MV-4-11 (cell line): Measurements from ENCODE around the gene FCRLB.
"Not testable (repeated sequence)": the region's sequence is repeated elsewhere in the genome, so short reads cannot be mapped to it uniquely, and the experiment has no call there.

ENCODE experiments used
- DNase-seq: peaks from one replicate; lab custom pipeline; 2025; lab: John Stamatoyannopoulos, UW

Gene FCRLB

DNA sequence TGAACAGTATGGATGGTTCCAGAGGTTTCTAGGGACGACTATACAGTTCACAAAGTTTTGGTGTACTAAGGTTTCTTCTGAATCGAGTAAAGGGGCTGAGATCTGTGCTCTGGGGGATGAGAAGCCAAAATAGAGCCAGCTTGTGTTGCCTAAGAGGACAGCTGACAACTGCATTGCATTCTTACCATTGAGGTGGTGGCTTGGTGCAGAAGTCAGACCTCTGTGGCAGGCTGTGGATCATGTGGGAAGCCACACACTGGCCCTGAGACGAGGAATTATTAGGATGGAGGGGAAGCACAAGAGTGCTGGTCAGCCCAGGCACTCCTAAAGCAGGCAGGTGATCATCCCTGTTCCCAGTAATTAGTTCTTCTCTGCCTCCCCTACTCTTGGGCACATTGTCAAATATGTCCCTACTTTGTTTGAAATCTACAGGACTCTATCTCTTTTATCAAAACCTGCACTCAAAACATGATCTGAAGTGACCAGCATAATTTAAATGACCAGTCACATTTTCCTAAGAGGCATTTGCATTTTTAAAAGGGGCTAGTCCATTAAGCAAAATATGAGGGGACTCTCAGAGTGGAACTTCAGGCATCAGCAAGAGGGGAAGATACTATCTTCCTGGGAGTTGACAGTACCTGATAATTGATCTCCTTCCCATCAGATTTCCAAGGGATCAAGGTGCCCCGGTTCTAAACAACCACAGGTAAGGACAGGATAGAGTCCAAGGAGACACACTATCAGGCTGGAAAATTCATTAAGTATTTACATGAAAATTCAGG, at the start of gene FCRLB:
FCRLB (plus strand) TSS at position 589 of the 782 bp plus-strand sequence. CDS start 1,129 bp downstream, outside the sequence.
- DNase-seq: peak; percentile 33

DNA sequence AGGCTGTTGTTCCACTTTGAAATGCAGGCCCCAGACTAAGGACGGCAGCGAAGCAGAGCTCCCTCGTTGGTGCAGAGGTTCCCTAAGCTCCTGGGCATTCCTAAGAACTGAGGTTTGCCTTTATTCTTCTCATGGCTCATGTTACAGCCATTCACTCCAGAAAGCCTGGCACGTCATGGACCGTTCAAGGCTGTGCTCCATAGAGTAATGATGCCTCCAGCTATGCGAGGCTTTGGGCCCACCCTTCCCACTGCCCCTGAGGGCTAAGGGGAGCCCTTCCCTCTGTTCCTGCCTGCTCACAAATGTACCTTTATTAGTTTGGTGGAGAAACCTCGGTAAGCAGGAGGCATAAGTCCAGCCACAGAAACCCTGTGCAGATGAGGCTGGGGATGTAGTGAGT, 47.9 kb upstream of the FCRLB start:
- DNase-seq: not testable (repeated sequence)

DNA sequence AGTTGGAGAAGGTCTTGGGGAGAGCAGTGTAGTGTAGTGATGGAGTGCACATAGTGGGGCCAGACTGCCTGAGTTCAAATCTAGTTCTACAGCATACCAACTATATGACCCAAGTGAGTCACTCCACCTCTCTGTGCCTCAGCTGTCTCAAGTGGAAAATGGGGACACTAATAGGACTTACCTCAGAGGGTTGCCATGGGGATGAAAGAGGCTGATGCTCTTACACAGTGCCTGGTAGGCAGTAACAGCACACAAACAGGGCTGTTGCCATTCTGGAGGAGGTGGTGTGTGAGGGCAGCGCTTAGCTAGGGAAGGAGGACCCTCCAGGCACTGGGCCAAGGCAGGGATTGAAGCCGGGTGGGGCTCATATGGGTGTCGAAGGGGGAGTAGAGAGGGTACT, 46.9 kb upstream of the FCRLB start:
- not testable (repeated sequence) for DNase-seq

- not testable (repeated sequence) for DNase-seq
These were observed 46.4 kb upstream of the FCRLB start for GRCh38 chr1:161674908-161675307.

DNA sequence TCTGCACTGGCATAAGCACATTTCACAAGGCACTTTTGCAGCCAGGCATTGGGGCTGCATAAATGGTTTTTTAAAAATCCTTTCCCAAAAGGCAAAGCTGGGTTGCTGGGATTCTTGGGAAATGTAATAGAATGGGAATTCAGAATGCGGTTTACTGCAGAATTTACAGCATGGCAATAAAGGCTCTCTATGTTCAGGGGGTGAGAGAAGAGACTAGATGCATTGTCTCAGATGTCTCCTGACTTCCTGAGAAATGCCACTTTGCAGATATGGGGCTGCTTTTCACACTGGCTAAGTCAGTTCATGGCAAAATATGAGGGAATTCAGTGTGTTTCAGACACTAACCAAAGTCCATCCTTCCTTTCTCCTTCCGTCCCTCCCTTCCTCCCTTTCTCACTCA, 44.9 kb upstream of the FCRLB start:
- DNase-seq: no peak

DNA sequence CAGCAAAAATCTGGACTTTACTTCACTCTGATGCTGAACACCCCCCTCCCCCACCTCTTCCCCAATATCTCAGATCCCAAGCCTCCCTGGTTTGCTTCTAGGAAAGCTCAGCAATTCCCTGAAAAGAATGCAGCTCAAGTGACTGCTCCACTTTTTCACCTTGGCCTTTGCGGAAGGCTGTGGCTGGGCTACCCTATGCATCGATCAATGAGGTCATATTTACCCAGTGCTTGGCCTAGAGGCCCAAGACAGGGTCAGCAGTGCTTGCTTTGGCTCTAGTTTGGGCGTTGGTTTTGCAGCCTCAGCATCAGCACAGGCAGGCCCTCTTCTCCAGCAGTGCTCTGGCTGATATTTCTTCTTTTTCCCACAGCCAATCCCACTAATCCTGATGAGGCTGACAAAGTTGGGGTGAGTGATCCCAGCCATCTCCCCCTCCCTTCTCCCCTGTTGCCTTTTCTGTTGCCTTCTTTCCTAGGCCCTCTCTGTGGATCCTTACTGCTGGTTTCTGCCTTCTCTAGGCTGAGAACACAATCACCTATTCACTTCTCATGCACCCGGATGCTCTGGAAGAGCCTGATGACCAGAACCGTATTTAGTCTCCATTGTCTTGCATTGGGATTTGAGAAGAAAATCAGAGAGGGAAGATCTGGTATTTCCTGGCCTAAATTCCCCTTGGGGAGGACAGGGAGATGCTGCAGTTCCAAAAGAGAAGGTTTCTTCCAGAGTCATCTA, 44.2 kb upstream of the FCRLB start:
- DNase-seq: no peak

DNA sequence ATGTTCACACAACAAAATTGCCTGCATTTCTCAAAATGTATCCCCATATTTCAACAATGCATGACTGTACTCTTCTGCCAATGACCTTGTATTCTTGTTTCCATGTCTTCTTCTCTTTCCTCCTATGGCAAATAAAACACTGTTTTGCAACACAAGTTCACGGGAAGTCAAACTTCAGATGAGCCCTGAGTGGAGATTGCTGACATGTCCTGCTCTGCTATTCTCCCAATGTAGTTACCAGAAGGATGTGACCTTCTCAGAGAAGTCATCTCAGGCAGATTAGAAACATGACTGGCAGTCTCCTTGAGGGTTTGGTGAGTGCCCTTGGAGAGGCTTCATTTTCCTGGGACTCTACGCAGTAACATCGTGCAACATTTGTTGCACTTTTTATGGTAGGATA, 42.8 kb upstream of the FCRLB start:
- no peak for DNase-seq

GRCh38 chr1:161681879-161682278, 39.5 kb upstream of the FCRLB start:
- no peak for DNase-seq

- DNase-seq: no peak
These were observed 32.4 kb upstream of the FCRLB start for GRCh38 chr1:161688946-161689345.

DNA sequence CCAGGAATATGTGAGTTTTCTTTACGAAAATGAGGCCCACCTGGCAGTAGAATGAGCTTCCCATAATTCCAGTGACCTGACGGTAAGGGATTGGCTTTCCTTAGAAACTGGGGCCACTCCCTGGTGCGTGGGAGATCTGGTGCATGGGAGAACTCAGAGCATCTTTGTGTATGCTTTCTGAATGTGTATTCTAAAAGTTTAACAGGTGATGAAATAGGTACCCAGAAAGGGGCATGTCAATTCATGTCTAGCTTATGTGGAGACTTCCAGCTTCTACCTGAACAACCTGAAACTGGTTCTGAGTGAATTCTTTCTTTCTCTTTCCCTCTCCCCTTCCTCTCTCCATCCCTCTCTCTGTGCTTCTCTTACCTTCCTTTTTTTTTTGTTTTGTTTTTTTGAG, 29.5 kb upstream of the FCRLB start:
- DNase-seq: no peak

GRCh38 chr1:161693020-161693712, 28.2 kb upstream of the FCRLB start:
- DNase-seq: not testable (repeated sequence)

DNA sequence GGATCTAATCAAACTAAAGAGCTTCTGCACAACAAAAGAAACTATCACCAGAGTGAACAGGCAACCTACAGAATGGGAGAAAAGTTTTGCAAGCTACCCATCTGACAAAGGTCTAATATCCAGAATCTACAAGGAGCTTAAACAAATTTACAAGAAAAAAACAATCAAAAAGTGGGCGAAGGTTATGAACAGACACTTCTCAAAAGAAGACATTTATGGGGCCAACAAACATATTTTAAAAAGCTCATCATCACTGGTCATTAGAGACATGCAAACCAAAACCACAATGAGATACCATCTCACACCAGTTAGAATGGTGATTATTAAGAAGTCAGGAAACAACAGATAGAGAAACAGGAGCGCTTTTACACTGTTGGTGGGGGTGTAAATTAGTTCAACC, 23.0 kb upstream of the FCRLB start:
- not testable (repeated sequence) for DNase-seq

DNA sequence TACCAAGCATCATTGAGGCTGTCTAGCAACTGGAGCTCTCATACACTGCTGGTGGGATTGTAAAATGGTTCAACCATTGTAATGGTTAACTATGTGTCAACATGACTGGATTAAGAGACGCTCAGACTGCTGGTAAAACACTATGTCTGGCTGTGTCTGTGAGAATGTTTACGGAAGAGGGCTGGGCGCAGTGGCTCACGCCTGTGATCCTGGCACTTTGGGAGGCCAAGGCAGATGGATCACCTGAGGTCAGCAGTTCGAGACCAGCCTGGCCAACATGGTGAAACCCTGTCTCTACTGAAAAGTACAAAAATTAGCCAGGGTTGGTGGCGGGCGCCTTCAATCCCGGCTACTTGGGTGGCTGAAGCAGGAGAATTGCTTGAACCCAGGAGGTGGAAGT, 19.1 kb upstream of the FCRLB start:
- DNase-seq: no peak

DNA sequence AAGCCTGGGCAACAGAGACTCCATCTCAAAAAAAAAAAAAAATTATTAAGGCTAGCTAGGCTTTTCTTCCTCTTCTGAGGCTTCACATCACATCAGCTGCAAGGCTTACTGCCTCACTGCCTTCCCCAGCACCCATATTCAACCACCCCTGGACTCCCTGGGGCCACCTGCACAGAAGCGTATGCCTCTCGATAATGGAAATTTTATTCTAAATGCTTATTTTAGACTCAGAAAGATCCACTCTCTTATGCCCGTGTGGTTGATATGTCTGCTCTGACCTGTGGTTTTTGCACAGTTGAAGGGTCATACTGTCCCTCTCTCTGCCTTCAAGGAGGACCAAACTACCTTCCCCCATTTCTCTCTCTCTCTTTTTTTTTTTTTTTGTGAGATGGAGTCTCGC, 15.8 kb upstream of the FCRLB start:
- no peak for DNase-seq

DNA sequence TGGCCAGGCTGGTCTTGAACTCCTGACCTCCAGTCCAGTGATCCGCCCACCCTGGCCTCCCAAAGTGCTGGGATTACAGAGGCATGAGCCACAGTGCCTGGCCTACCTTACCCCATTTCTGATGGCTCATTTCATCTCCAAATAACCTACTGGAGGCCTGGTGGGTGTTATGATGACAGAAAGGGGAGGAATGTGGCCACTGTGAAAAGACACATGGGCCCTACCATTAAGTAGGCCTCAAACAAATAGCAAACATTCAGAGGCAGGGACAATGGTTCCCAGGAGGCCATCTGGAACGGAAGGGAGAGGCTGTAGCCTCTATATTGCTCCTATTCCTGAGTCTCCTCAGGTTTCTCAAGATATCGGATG, 15.2 kb upstream of the FCRLB start:
- DNase-seq: no peak

DNA sequence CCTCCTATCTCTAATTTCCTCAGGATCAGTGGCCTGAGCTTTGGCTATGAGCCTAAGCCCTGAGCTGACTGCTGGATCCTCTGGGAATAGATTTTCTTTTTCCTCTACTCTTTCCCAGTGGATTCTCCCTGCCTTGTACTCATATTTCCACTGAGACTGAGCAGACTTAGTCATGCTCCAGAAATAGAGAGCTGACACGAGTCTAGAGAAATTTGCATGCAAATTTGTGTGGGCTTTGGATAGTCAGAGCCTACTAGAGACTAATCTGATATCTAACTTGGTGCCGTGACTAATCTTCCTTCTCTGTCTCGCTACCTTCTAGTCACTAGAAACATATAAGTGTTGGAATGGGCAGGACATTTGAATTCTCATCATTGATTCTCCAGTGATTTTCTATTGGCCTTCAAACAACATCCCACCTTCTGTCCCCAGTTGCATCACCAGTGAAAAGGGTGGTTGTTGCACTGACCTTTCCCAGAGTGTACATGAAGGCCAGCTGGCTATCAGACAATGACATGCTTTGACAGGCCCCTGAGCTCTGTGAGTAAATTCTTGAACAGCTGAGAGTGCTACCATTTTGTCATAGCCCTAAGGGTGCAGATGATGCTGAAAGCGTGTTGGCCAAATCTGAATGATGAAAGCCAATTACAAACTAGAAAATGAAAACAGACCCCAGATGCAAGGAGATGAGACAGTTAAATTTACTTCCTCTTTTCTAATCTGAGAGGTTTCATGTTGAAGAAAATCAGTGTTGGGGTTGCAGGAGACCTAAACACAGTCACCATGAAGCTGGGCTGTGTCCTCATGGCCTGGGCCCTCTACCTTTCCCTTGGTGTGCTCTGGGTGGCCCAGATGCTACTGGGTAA, 14.6 kb upstream of the FCRLB start, which contains the start of gene FCRLA:
FCRLA (plus strand) TSS at position 748 of the 866 bp plus-strand sequence; CDS start at position 784, 36 bp downstream.
- DNase-seq: peak; percentile 83

DNA sequence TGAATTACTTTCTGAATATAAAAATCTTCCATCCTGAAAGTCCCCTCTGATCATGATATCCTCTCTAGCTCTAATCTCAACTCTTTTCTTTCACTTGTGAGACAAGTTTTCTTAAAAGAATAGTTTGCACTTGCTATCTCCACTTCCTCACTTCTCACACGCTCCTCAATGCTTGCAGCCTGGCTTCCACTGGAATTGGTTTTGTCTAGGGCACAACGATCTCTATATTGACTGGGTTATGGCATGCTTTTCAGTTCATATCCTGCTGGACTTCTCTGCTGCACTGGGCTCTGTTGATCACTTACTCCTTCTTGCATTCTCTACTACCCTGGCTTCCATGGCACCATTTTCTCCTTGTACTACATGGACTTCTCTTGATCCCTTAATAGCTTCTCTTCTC, 13.8 kb upstream of the FCRLB start:
- DNase-seq: no peak

GRCh38 chr1:161709373-161709772, 12.0 kb upstream of the FCRLB start:
- no peak for DNase-seq

GRCh38 chr1:161710560-161710959, 10.8 kb upstream of the FCRLB start:
- no peak for DNase-seq

DNA sequence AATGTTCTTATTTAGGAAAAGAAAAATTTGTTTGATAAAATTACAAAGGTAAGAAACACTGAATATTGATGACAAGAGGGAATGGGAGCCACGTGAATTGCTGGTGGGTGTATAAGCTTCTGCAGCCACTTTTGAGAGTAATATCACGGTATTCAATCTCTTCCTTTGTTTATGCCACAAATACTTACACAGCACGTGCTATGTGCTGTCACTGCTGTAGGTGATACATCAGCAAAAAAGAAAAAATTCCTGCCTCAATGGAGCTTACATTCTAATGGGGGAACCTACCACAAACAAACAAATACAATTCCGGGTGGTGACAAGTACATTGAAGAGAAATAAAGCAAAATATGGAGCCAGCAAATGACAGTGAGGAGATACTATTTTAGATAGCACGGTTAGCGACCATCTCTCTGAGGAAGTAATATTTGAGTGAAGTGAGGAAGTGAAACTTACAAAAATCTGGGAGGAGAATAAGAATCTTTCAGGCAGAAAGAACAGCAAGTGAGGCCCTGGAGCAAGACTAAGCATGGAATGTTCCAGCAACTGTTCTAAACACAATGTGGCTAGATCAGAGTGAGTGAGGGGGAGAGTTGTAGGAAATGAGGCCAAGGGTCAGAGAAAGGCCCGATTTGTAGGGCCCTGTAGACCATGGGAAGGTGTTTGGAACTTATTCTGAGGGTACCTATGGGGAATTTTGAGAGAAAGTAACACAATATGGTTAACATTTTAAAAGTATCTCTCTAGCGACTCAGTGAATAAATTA, 2.6 kb upstream of the FCRLB start:
- peak; percentile 78 for DNase-seq

DNA sequence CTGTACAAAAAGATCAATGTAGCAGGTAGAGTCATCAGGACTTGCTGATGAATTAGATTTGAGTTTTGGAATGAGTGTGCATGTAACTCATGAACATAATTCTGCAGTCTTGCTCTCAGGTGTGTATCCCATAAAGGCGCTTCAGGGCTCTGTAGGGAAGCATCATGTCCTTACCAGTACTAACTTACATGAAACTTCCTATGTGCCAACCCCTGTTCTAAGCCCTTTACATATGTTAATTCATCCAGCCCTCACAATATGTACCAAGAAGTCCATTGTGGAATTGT, 2.1 kb upstream of the FCRLB start:
- no peak for DNase-seq
